ENCODE results near the gene PHACTR1.

GRCh38 chr6:13011612-13012146 is 295.1 kb downstream of the PHACTR1 start:
- no peak for TF ChIP-seq CTCF (conservative IDR thresholded peaks at IDR 0.05 in 1 of 2, IDR thresholded peaks at IDR 0.05 in 1 of 2; ENCODE audit: extremely low read depth in 1 of 2, insufficient read depth in 1 of 2, low read depth in 1 of 2, low read length in 2 of 2)
- no peak for TF ChIP-seq EZH2 (IDR thresholded peaks at IDR 0.05; ENCODE audit: borderline replicate concordance, low read length)
